ENCODE data around the gene TGM2.
"Not testable (repeated sequence)": the region's sequence is repeated elsewhere in the genome, so short reads cannot be mapped to it uniquely, and the experiment has no call there.

Gene TGM2

GRCh38 chr20:38104285-38104684, 60.8 kb downstream of the TGM2 start:
- H3K27me3 Mint-ChIP-seq (ENCODE audit: low read depth) = peaks cover 11% of the 10 kb centered on the region
- H3K27ac Mint-ChIP-seq = no peak overlapping the region
- no peaks in the 10 kb centered on the region for H3K36me3 Mint-ChIP-seq (ENCODE audit: low read depth)
- DNase-seq (ENCODE audit: low spot score) = no peak
- H3K4me1 Mint-ChIP-seq (ENCODE audit: low read depth) = no peaks in the 10 kb centered on the region
- H3K4me3 Mint-ChIP-seq = no peak overlapping the region
- H3K9me3 Mint-ChIP-seq = no peaks in the 10 kb centered on the region

GRCh38 chr20:38102206-38102605, 62.9 kb downstream of the TGM2 start:
- H3K36me3 Mint-ChIP-seq (ENCODE audit: low read depth); H3K4me1 Mint-ChIP-seq (ENCODE audit: low read depth); DNase-seq (ENCODE audit: low spot score); H3K4me3 Mint-ChIP-seq; H3K27ac Mint-ChIP-seq; H3K9me3 Mint-ChIP-seq: not testable (repeated sequence)
- peaks cover 11% of the 10 kb centered on the region for H3K27me3 Mint-ChIP-seq (ENCODE audit: low read depth)

- H3K27me3 Mint-ChIP-seq (ENCODE audit: low read depth) = peaks cover 8% of the 10 kb centered on the region
- H3K4me3 Mint-ChIP-seq = no peak overlapping the region
- H3K36me3 Mint-ChIP-seq (ENCODE audit: low read depth) = peaks cover 4% of the 10 kb centered on the region
- DNase-seq (ENCODE audit: low spot score) = no peak
- no peak overlapping the region for H3K27ac Mint-ChIP-seq
- no peaks in the 10 kb centered on the region for H3K9me3 Mint-ChIP-seq
- peaks cover 12% of the 10 kb centered on the region for H3K4me1 Mint-ChIP-seq (ENCODE audit: low read depth)
These were observed 66.1 kb downstream of the TGM2 start for GRCh38 chr20:38098952-38099351.

GRCh38 chr20:38095017-38095686, 69.9 kb downstream of the TGM2 start:
- DNase-seq (ENCODE audit: low spot score) = no peak
- Mint-ChIP-seq H3K27me3 (ENCODE audit: low read depth) (peaks cover 2% of the 10 kb centered on the region), H3K27ac (peak overlapping the region; percentile 27), H3K36me3 (ENCODE audit: low read depth) (peaks cover 21% of the 10 kb centered on the region), H3K4me3 (no peak overlapping the region), H3K9me3 (no peaks in the 10 kb centered on the region), H3K4me1 (ENCODE audit: low read depth) (peaks cover 34% of the 10 kb centered on the region)

- Mint-ChIP-seq H3K4me1 (ENCODE audit: low read depth) (peaks cover 34% of the 10 kb centered on the region), H3K4me3 (no peak overlapping the region)
These were observed 70.6 kb downstream of the TGM2 start for GRCh38 chr20:38094373-38094891.

GRCh38 chr20:38093641-38094077, 71.4 kb downstream of the TGM2 start:
- no peak for DNase-seq (ENCODE audit: low spot score)
- peaks cover 34% of the 10 kb centered on the region for H3K4me1 Mint-ChIP-seq (ENCODE audit: low read depth)
- peaks cover 25% of the 10 kb centered on the region for H3K36me3 Mint-ChIP-seq (ENCODE audit: low read depth)
- H3K27me3 Mint-ChIP-seq (ENCODE audit: low read depth) = no peaks in the 10 kb centered on the region
- no peak overlapping the region for H3K4me3 Mint-ChIP-seq
- H3K9me3 Mint-ChIP-seq = no peaks in the 10 kb centered on the region
- no peak overlapping the region for H3K27ac Mint-ChIP-seq

More at GRCh38 chr20:38094373-38094891, 70.6 kb downstream of the TGM2 start:
- Mint-ChIP-seq H3K36me3 (ENCODE audit: low read depth) (peaks cover 24% of the 10 kb centered on the region), H3K9me3 (no peaks in the 10 kb centered on the region), H3K27ac (peak overlapping the region; percentile 47), H3K27me3 (ENCODE audit: low read depth) (no peaks in the 10 kb centered on the region)
- peak; percentile 32 for DNase-seq (ENCODE audit: low spot score)

- no peak overlapping the region for H3K27ac Mint-ChIP-seq
- H3K36me3 Mint-ChIP-seq (ENCODE audit: low read depth) = peaks cover 32% of the 10 kb centered on the region
- no peak overlapping the region for H3K4me3 Mint-ChIP-seq
- H3K27me3 Mint-ChIP-seq (ENCODE audit: low read depth) = no peaks in the 10 kb centered on the region
- no peaks in the 10 kb centered on the region for H3K9me3 Mint-ChIP-seq
- no peak for DNase-seq (ENCODE audit: low spot score)
- H3K4me1 Mint-ChIP-seq (ENCODE audit: low read depth) = peaks cover 34% of the 10 kb centered on the region
These were observed 72.2 kb downstream of the TGM2 start for GRCh38 chr20:38092915-38093314.

- Mint-ChIP-seq H3K27ac (no peak overlapping the region), H3K4me3 (no peak overlapping the region), H3K9me3 (no peaks in the 10 kb centered on the region), H3K36me3 (ENCODE audit: low read depth) (peaks cover 34% of the 10 kb centered on the region), H3K27me3 (ENCODE audit: low read depth) (no peaks in the 10 kb centered on the region), H3K4me1 (ENCODE audit: low read depth) (peaks cover 34% of the 10 kb centered on the region)
- DNase-seq (ENCODE audit: low spot score) = no peak
These were observed 72.7 kb downstream of the TGM2 start for GRCh38 chr20:38092260-38092857.

- Mint-ChIP-seq H3K27me3 (ENCODE audit: low read depth) (no peaks in the 10 kb centered on the region), H3K27ac (peak overlapping the region; percentile 73), H3K4me1 (ENCODE audit: low read depth) (peaks cover 34% of the 10 kb centered on the region), H3K4me3 (no peak overlapping the region), H3K9me3 (no peaks in the 10 kb centered on the region), H3K36me3 (ENCODE audit: low read depth) (peaks cover 39% of the 10 kb centered on the region)
- no peak for DNase-seq (ENCODE audit: low spot score)
These were observed 73.4 kb downstream of the TGM2 start for GRCh38 chr20:38091441-38092216.

- Mint-ChIP-seq H3K4me1 (ENCODE audit: low read depth) (peaks cover 33% of the 10 kb centered on the region), H3K27ac (no peak overlapping the region), H3K4me3 (no peak overlapping the region), H3K36me3 (ENCODE audit: low read depth) (peaks cover 43% of the 10 kb centered on the region), H3K9me3 (no peaks in the 10 kb centered on the region), H3K27me3 (ENCODE audit: low read depth) (no peaks in the 10 kb centered on the region)
- DNase-seq (ENCODE audit: low spot score) = no peak
These were observed 75.0 kb downstream of the TGM2 start for GRCh38 chr20:38090061-38090460.

GRCh38 chr20:38089500-38089899, 75.6 kb downstream of the TGM2 start:
- no peak overlapping the region for H3K4me3 Mint-ChIP-seq

GRCh38 chr20:38085026-38085425, 80.0 kb downstream of the TGM2 start:
- H3K4me1 Mint-ChIP-seq (ENCODE audit: low read depth) = no peaks in the 10 kb centered on the region
- H3K9me3 Mint-ChIP-seq = no peaks in the 10 kb centered on the region
- no peak overlapping the region for H3K4me3 Mint-ChIP-seq
- no peak for DNase-seq (ENCODE audit: low spot score)
- H3K27ac Mint-ChIP-seq = peak overlapping the region; percentile 8
- H3K27me3 Mint-ChIP-seq (ENCODE audit: low read depth) = no peaks in the 10 kb centered on the region
- peaks cover 36% of the 10 kb centered on the region for H3K36me3 Mint-ChIP-seq (ENCODE audit: low read depth)

More at GRCh38 chr20:38089500-38089899, 75.6 kb downstream of the TGM2 start:
- Mint-ChIP-seq H3K27me3 (ENCODE audit: low read depth) (no peaks in the 10 kb centered on the region), H3K36me3 (ENCODE audit: low read depth) (peaks cover 45% of the 10 kb centered on the region), H3K27ac (no peak overlapping the region), H3K9me3 (no peaks in the 10 kb centered on the region), H3K4me1 (ENCODE audit: low read depth) (peaks cover 27% of the 10 kb centered on the region)
- no peak for DNase-seq (ENCODE audit: low spot score)

- Mint-ChIP-seq H3K4me1 (ENCODE audit: low read depth) (no peaks in the 10 kb centered on the region), H3K27ac (no peak overlapping the region), H3K4me3 (no peak overlapping the region), H3K27me3 (ENCODE audit: low read depth) (no peaks in the 10 kb centered on the region), H3K36me3 (ENCODE audit: low read depth) (peaks cover 39% of the 10 kb centered on the region), H3K9me3 (no peaks in the 10 kb centered on the region)
- DNase-seq (ENCODE audit: low spot score) = no peak
These were observed 80.6 kb downstream of the TGM2 start for GRCh38 chr20:38084425-38084951.
